ENCODE measurements around the gene NCAM2. TPM values are rescaled to one million over a fixed set of nuclear protein-coding genes. Genes with fewer than 3 reads are reported as not detected.

The NCAM2 gene
- total and polyA plus RNA-seq, 2 of the 4 experiments (the other 2 are of a cell fraction) = 2.7 to 5.0 TPM

DNA sequence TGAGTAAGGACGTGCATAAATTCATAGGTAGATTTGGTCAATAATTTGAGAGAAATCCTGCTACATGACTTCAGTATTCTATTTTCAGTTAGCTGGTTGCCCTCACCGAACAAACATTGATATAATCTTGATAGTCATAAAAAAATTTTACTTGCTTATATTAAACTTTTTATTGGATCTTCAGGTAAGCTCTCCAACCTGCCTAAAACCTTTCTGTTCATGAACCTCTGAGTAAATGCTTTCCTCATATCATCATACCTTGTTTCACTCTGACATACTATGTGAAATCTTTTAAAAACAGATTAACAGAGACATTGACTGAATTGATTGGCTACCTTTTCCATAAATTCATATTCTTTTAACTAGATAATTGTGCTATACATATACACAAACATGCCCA is 299.0 kb downstream of the NCAM2 start:
- POLR2A ChIA-PET (ENCODE audit: unreplicated experiment) = no interaction called here
- no peaks in the 10 kb centered on the region for H4K20me1 ChIP-seq (ENCODE audit: insufficient read depth, low read length)
- H3K79me1 ChIP-seq (ENCODE audit: low read depth in 1 of 2, low read length in 2 of 2) = no peaks in the 10 kb centered on the region
- H3K27ac ChIP-seq (ENCODE audit: insufficient read depth, low read length) = no peak overlapping the region
- no peak overlapping the region for H3K9ac ChIP-seq (ENCODE audit: low read depth, low read length)
- no peak overlapping the region for H3K23ac ChIP-seq (ENCODE audit: low read depth, low read length)
- H3K36me3 ChIP-seq (ENCODE audit: control insufficient read depth, insufficient read depth, low read length) = no peaks in the 10 kb centered on the region
- no peak overlapping the region for H3K4ac ChIP-seq (ENCODE audit: low read depth, low read length)
- dilution Hi-C loops (cut with HindIII; ENCODE audit: low sequenced_read_pairs, unreplicated experiment) = no loop called here
- intact Hi-C loops (cut with micrococcal nuclease) = no loop called here
- no peak overlapping the region for H2AFZ ChIP-seq (replicated peaks; ENCODE audit: low read length, poor library complexity)
- DNase-seq (no peak), ATAC-seq (ENCODE audit: low read depth) (no peak)
- CTCF ChIA-PET = no interaction called here
- H3K18ac ChIP-seq (ENCODE audit: low read depth, low read length) = no peak overlapping the region
- H3K9me1 ChIP-seq (ENCODE audit: insufficient read depth, low read length) = no peaks in the 10 kb centered on the region
- H2BK20ac ChIP-seq (ENCODE audit: low read depth, low read length) = no peak overlapping the region
- H2BK120ac ChIP-seq (ENCODE audit: low read depth, low read length) = no peak overlapping the region
- TF ChIP-seq MAFK (IDR thresholded peaks at IDR 0.05; ENCODE audit: low read depth, low read length) (no peak), RAD21 (IDR thresholded peaks at IDR 0.05; ENCODE audit: low read length) (no peak), MAZ (IDR thresholded peaks at IDR 0.05; ENCODE audit: borderline replicate concordance, low read depth, low read length) (no peak), NFE2L2 (IDR thresholded peaks at IDR 0.05; ENCODE audit: low read depth, low read length) (no peak), ELK1 (IDR thresholded peaks at IDR 0.05; ENCODE audit: borderline replicate concordance, low read depth, low read length) (no peak), RCOR1 (IDR thresholded peaks at IDR 0.05; ENCODE audit: insufficient replicate concordance, low read length) (no peak), RFX5 (IDR thresholded peaks at IDR 0.05; ENCODE audit: low read depth, low read length) (no peak), FOS (IDR thresholded peaks at IDR 0.05; ENCODE audit: low read depth, low read length) (no peak), BHLHE40 (IDR thresholded peaks at IDR 0.05; ENCODE audit: low read depth, low read length) (no peak), MXI1 (IDR thresholded peaks at IDR 0.05; ENCODE audit: borderline replicate concordance, low read depth, low read length) (no peak), CHD1 (IDR thresholded peaks at IDR 0.05; ENCODE audit: low read depth, low read length) (no peak), CEBPB (IDR thresholded peaks at IDR 0.05; ENCODE audit: low read depth, low read length) (no peak), POLR2A (IDR thresholded peaks at IDR 0.05; ENCODE audit: low read depth, low read length) (no peak), SMC3 (IDR thresholded peaks at IDR 0.05; ENCODE audit: low read depth, low read length) (no peak)
- TF ChIP-seq, protein P1, sequence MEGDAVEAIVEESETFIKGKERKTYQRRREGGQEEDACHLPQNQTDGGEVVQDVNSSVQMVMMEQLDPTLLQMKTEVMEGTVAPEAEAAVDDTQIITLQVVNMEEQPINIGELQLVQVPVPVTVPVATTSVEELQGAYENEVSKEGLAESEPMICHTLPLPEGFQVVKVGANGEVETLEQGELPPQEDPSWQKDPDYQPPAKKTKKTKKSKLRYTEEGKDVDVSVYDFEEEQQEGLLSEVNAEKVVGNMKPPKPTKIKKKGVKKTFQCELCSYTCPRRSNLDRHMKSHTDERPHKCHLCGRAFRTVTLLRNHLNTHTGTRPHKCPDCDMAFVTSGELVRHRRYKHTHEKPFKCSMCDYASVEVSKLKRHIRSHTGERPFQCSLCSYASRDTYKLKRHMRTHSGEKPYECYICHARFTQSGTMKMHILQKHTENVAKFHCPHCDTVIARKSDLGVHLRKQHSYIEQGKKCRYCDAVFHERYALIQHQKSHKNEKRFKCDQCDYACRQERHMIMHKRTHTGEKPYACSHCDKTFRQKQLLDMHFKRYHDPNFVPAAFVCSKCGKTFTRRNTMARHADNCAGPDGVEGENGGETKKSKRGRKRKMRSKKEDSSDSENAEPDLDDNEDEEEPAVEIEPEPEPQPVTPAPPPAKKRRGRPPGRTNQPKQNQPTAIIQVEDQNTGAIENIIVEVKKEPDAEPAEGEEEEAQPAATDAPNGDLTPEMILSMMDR (conservative IDR thresholded peaks at IDR 0.05; ENCODE audit: low read depth, low read length) = no peak; the same call in 1 of the 2 replicates
- TF ChIP-seq, protein P2, sequence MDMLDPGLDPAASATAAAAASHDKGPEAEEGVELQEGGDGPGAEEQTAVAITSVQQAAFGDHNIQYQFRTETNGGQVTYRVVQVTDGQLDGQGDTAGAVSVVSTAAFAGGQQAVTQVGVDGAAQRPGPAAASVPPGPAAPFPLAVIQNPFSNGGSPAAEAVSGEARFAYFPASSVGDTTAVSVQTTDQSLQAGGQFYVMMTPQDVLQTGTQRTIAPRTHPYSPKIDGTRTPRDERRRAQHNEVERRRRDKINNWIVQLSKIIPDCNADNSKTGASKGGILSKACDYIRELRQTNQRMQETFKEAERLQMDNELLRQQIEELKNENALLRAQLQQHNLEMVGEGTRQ (IDR thresholded peaks at IDR 0.05; ENCODE audit: low read depth, low read length) = no peak
- H4K91ac ChIP-seq (ENCODE audit: insufficient read depth, low read depth, low read length) = no peak overlapping the region
- no peak overlapping the region for H3K14ac ChIP-seq (replicated peaks; ENCODE audit: low read depth, low read length)
- no peak overlapping the region for H2AK5ac ChIP-seq (ENCODE audit: low read depth, low read length)
- WGBS, 2 experiments (ENCODE audit: extremely low coverage in 2 of 2, insufficient read length in 1 of 2) = no CpG with 5 or more reads among the region's 2 CpGs
- no peak overlapping the region for H2AK9ac ChIP-seq (replicated peaks; ENCODE audit: low read depth, low read length, poor library complexity)
- no peak overlapping the region for H2BK15ac ChIP-seq (ENCODE audit: low read depth, low read length)
- no peak overlapping the region for H4K8ac ChIP-seq (ENCODE audit: low read depth in 2 of 2, low read length in 2 of 2)
- H3K56ac ChIP-seq (ENCODE audit: extremely low read depth, insufficient read depth, low read length) = no peak overlapping the region
- H2BK5ac ChIP-seq (ENCODE audit: low read depth, low read length, poor library complexity, severe bottlenecking) = no peak overlapping the region
- no TSS peak for BruUV-seq (replicated peaks)
- H4K5ac ChIP-seq (ENCODE audit: low read depth, low read length) = no peak overlapping the region
- no peak overlapping the region for H3K4me2 ChIP-seq (ENCODE audit: low read depth, low read length)
- H3K9me3 ChIP-seq (ENCODE audit: control insufficient read depth, insufficient read depth, low read length) = no peaks in the 10 kb centered on the region
- H3K4me3 ChIP-seq (ENCODE audit: insufficient read depth, low read depth, low read length) = no peak overlapping the region
- no peaks in the 10 kb centered on the region for H3K27me3 ChIP-seq (ENCODE audit: control insufficient read depth, insufficient read depth, low read length)
- H3K4me1 ChIP-seq (ENCODE audit: control insufficient read depth, insufficient read depth, low read length) = no peaks in the 10 kb centered on the region
- in situ Hi-C loops (cut with MboI; ENCODE audit: low sequenced_read_pairs) = no loop called here
